HG03520 (cell line): ENCODE results near the gene CASQ2.
A peak's percentile ranks its signal among the peaks of the same experiment; 100 is the strongest.

Source experiments
- ATAC-seq: cut with Tn5 transposase; IDR thresholded peaks from one replicate; pipeline ENCODE4 v1.9.1; 2021; ENCODE audit warnings: mild to moderate bottlenecking, moderate library complexity; ENCODE audit not compliant: unreplicated experiment

Gene CASQ2

GRCh38 chr1:115732316-115732715 is 36.2 kb downstream of the CASQ2 start:
- ATAC-seq: no peak

GRCh38 chr1:115729756-115730155 is 38.8 kb downstream of the CASQ2 start:
- peak; percentile 93 for ATAC-seq

- no peak for ATAC-seq
Measured at GRCh38 chr1:115728341-115728740, 40.2 kb downstream of the CASQ2 start.

- no peak for ATAC-seq
Measured at GRCh38 chr1:115727706-115728249, 40.7 kb downstream of the CASQ2 start.

GRCh38 chr1:115726570-115726969 is 41.9 kb downstream of the CASQ2 start:
- no peak for ATAC-seq

- no peak for ATAC-seq
Measured at GRCh38 chr1:115726161-115726560, 42.4 kb downstream of the CASQ2 start.

GRCh38 chr1:115725600-115725999 is 42.9 kb downstream of the CASQ2 start:
- no peak for ATAC-seq

GRCh38 chr1:115723756-115724155 is 44.8 kb downstream of the CASQ2 start:
- no peak for ATAC-seq

- no peak for ATAC-seq
Measured at GRCh38 chr1:115722221-115722620, 46.3 kb downstream of the CASQ2 start.

- no peak for ATAC-seq
Measured at GRCh38 chr1:115719285-115719684, 49.2 kb downstream of the CASQ2 start.

- ATAC-seq: no peak
Measured at GRCh38 chr1:115718011-115718754, 50.3 kb downstream of the CASQ2 start.

GRCh38 chr1:115717541-115717940 is 51.0 kb downstream of the CASQ2 start:
- no peak for ATAC-seq

- no peak for ATAC-seq
Measured at GRCh38 chr1:115714572-115715141, 53.9 kb downstream of the CASQ2 start.

GRCh38 chr1:115713906-115714305 is 54.6 kb downstream of the CASQ2 start:
- no peak for ATAC-seq

GRCh38 chr1:115712911-115713609 is 55.5 kb downstream of the CASQ2 start:
- no peak for ATAC-seq

- no peak for ATAC-seq
Measured at GRCh38 chr1:115710859-115711624, 57.5 kb downstream of the CASQ2 start.

- ATAC-seq: no peak
Measured at GRCh38 chr1:115706587-115707425, 61.7 kb downstream of the CASQ2 start.

- ATAC-seq: no peak
Measured at GRCh38 chr1:115705963-115706362, 62.6 kb downstream of the CASQ2 start.

- no peak for ATAC-seq
Measured at GRCh38 chr1:115705085-115705951, 63.2 kb downstream of the CASQ2 start.
